SH-SY5Y (cell line): ENCODE results near the gene SVIP.

Experiments used
- GATA2 ChIP-seq: IDR thresholded peaks from 2 replicates; pipeline ENCODE4 v1.6.1; 2011; ENCODE audit warnings: mild to moderate bottlenecking, low read depth, low read length
- GATA3 ChIP-seq: IDR thresholded peaks from 2 replicates; pipeline ENCODE4 v1.6.1; 2011; ENCODE audit warnings: low read depth, mild to moderate bottlenecking, low read length, moderate library complexity

The SVIP gene

GRCh38 chr11:22807855-22808570, 21.6 kb downstream of the SVIP start:
- no peak for TF ChIP-seq GATA2
- TF ChIP-seq GATA3: no peak

- TF ChIP-seq GATA2: no peak
Measured at GRCh38 chr11:22807391-22807790, 22.2 kb downstream of the SVIP start.

GRCh38 chr11:22802861-22803260, 26.7 kb downstream of the SVIP start:
- no peak for TF ChIP-seq GATA2
- no peak for TF ChIP-seq GATA3

GRCh38 chr11:22800482-22800881, 29.1 kb downstream of the SVIP start:
- no peak for TF ChIP-seq GATA2

DNA sequence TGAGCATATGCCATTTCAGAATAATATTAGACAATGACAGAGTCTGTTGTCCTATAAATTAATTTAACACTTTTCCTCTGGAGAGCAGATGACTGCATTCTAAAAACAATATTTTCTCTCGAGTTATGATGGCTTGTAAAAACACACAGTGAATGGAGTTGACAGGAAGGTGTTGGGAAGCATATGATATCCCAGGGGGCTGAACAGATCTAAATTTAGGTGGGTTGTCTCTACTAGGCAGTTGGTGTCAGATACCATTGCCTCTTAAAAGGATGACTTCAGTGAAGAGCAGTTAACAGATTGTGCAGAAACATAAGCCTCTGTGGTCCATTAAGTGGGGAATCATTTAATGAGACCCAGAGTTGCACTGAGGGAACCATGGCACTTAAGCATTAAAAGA, 30.7 kb downstream of the SVIP start:
- TF ChIP-seq GATA3: no peak
- TF ChIP-seq GATA2: no peak

- no peak for TF ChIP-seq GATA3
- no peak for TF ChIP-seq GATA2
Measured at GRCh38 chr11:22797047-22797446, 32.6 kb downstream of the SVIP start.

- TF ChIP-seq GATA3 (no peak), GATA2 (no peak)
Measured at GRCh38 chr11:22795914-22796313, 33.7 kb downstream of the SVIP start.

DNA sequence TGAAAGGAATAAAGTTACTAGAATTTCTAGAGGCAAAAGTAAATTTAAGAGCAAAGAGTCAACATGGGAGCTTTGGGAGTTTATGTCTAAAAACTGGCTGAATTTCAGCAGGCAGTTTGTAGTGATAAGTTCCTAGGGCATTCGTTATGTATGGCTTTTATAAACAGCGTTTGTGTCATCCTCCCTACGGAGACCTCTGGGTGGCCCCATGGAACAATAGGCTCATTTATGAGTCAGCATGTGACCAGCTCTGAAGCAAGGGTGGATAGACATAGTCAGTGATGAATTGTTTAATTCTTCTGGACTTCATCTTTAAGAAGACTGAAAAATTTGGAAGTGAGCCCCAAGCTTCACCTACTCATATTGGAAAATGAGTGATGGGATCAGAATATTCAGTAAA, 37.1 kb downstream of the SVIP start:
- TF ChIP-seq GATA2 (no peak), GATA3 (no peak)

DNA sequence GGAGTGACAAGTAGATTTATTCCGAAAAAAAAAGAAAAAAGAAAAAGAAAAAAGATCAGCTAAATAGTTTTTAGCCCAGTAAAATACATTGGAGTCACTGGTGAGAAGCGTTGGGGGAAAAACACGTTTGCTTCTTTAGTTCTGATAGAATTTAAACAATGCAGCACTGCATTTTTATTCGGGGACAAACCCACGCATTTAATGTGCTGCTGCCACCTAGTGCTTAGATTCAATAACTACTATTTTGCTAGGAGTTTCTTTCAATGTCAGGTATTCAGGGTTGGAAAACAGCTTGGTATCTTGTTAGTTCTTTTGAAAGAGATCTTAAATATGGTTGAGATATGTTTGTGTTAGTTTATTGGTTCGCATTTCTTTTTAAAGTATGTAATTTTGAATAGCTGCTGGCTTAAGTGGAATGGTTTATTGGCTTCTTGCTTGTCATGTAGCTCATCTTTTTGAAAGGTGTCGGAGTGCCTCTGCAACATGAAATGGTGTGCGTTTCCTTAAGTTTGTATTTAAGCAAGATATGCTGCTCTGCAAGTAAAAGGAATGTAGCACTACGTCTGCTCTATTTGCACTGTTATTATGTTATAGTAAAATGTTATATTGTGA, 41.9 kb downstream of the SVIP start:
- no peak for TF ChIP-seq GATA3
- no peak for TF ChIP-seq GATA2

DNA sequence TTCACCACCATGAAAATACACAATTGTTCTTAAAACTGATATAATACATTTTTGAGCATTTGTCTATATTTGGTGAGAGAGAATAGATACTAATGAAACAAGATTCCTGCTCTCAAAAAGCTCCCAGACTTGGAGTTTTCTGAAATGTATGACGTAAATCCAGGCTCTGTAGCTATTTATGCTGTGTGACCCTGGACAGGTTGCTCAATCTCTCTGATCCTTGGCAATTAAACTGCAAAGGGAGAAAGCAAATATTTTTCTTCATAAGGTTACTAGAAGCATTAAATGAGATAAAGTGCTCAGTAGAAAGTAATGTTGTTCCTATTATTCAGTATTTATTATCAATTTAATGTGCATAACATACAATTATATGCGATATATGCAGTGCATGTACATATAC, 42.5 kb downstream of the SVIP start:
- TF ChIP-seq GATA3 (no peak), GATA2 (no peak)

DNA sequence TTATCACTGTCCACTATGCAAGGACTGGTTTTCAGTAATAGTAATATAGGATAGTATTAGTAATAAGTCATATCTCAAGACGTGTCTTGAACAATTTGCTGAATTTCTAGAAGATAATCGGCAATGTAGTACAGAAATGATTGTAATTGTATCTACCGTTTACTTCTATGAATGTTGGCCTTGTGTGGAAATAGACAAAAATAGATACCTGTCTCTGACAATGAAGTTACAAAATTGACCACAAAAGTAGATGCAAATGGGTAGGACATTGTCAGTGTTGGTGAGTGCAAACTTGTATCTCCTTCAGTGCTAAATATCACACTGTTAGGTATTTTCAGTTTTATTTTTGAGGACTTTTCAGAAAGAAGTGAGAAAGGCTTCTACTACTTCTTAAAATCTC, 43.1 kb downstream of the SVIP start:
- TF ChIP-seq GATA3 (no peak), GATA2 (no peak)

DNA sequence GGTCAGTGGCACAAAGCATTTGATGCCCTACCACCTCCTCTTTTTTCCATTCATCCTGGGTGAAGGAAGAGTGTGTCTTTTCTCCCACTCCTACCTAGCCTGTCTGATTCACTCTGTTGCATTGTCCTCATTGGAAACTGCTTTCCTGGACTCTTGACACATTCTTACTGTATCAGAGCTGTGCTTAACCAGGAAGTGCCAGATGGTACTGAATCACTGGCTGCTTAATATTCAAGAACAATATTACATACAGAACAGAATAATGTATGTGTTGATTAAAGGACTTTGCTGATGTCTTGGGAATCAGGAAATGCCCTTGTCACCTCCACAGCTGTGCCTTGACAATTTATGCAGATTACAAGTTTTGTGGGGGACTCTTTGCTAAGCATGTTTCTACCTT, 44.4 kb downstream of the SVIP start:
- TF ChIP-seq GATA3 (no peak), GATA2 (no peak)

- TF ChIP-seq GATA2 (no peak), GATA3 (no peak)
Measured at GRCh38 chr11:22780952-22781593, 48.5 kb downstream of the SVIP start.

DNA sequence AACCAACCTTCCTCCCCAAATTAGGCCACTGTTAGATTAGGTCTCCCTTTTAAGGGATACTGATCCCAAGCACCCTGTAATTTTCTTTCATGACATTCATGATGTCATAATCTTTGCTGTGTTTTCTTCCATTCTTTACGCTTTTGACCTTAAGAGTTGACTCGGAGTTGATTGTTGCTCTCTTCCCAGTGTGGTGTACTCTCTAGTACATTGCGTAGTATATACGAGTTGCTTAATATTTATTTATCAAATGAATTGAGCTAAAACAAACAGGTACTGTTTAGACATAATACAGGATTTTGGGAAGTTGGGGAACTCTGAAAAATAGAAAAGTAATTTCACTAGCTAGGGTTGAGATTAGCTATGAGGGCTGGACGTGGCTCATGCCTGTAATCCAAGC, 49.8 kb downstream of the SVIP start:
- TF ChIP-seq GATA2 (no peak), GATA3 (no peak)

DNA sequence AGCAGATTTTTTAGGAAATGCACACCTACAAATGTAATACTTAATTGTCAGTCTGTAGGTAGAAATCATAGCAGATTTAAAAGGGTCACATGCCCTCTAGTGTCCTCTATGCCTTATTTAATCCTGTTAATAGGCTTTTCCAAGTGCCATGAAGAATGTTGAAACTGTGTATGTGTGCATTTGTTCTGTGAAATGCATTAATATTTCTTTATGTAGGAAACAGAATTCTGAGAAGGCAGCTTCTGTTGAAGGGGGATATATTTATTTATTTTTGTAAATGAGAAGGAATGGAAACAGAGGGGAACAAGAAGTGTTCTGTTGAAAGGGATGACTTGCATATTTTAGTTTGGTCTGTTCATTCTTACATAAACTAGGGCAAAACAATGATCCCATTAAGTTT, 51.0 kb downstream of the SVIP start:
- TF ChIP-seq GATA2 (no peak), GATA3 (no peak)

GRCh38 chr11:22775248-22775647, 54.4 kb downstream of the SVIP start:
- TF ChIP-seq GATA2 (no peak), GATA3 (no peak)
